ENCODE measurements around the gene GALNT9.
"Not testable (repeated sequence)": the region's sequence is repeated elsewhere in the genome, so short reads cannot be mapped to it uniquely, and the experiment has no call there.

DNA sequence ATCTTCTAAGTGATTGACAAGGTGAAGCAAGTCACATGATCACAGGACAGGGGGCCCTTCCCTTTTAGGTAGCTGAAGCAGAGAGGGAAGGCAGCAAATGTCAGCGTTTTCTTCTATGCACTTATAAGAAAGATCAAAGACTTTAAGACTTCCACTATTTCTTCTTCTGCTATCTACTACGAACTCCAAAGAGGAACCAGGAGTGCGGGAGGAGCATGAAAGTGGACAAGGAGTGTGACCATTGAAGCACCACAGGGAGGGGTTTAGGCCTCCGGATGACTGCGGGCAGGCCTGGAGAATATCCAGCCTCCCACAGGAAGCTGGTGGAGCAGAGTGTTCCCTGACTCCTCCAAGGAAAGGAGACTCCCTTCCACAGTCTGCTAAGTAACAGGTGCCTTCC, 76.4 kb downstream of the GALNT9 start:
- TF ChIP-seq, protein P1, sequence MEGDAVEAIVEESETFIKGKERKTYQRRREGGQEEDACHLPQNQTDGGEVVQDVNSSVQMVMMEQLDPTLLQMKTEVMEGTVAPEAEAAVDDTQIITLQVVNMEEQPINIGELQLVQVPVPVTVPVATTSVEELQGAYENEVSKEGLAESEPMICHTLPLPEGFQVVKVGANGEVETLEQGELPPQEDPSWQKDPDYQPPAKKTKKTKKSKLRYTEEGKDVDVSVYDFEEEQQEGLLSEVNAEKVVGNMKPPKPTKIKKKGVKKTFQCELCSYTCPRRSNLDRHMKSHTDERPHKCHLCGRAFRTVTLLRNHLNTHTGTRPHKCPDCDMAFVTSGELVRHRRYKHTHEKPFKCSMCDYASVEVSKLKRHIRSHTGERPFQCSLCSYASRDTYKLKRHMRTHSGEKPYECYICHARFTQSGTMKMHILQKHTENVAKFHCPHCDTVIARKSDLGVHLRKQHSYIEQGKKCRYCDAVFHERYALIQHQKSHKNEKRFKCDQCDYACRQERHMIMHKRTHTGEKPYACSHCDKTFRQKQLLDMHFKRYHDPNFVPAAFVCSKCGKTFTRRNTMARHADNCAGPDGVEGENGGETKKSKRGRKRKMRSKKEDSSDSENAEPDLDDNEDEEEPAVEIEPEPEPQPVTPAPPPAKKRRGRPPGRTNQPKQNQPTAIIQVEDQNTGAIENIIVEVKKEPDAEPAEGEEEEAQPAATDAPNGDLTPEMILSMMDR (IDR thresholded peaks at IDR 0.05 in 8 of 11, conservative IDR thresholded peaks at IDR 0.05 in 3 of 11): not testable (repeated sequence)
- not testable (repeated sequence) for TF ChIP-seq POLR2AphosphoS5, POLR2A (IDR thresholded peaks at IDR 0.05)
